Fibroblast of lung (primary cell): ENCODE results near the gene THAP11. TPM values are rescaled to one million over a fixed set of nuclear protein-coding genes. Genes with fewer than 3 reads are reported as not detected.

Experiments used
- DNase-seq, 2 donors: peaks; one replicate each; pipeline versions ENCODE4 v3.0.0 to v3.0.0-alpha.2; 2010; ENCODE audit warnings: low read depth in 2 of 2
- H2AFZ ChIP-seq: 2 replicates; pipeline ENCODE4 v1.5.1; 2012; ENCODE audit warnings: low read length, control low read depth, inconsistent platforms
- H3K27ac ChIP-seq: 2 replicates; pipeline ENCODE4 v1.5.1; 2011; ENCODE audit warnings: low read length, control low read depth; ENCODE audit not compliant: insufficient read depth
- H3K27me3 ChIP-seq: 2 replicates; pipeline ENCODE4 v1.5.1; 2011; ENCODE audit warnings: mild to moderate bottlenecking, low read length; ENCODE audit not compliant: control insufficient read depth, insufficient read depth
- H3K36me3 ChIP-seq: 2 replicates; pipeline ENCODE4 v1.5.1; 2011; ENCODE audit warnings: low read length; ENCODE audit not compliant: control insufficient read depth, insufficient read depth
- H3K4me1 ChIP-seq: 2 replicates; pipeline ENCODE4 v1.5.1; 2011; ENCODE audit warnings: low read length; ENCODE audit not compliant: control insufficient read depth, insufficient read depth; ENCODE audit errors: extremely low read depth
- H3K4me2 ChIP-seq: 2 replicates; pipeline ENCODE4 v1.5.1; 2011; ENCODE audit warnings: low read length, control low read depth; ENCODE audit not compliant: insufficient read depth; ENCODE audit errors: extremely low read depth
- H3K4me3 ChIP-seq, 4 experiments: fragments of 200-600 bp in 1 of 4; sonication (generic) in 1 of 4; replicated peaks in 1 of 4; 2 replicates each; pipeline ENCODE4 v1.5.1; 2011 to 2016; ENCODE audit warnings: low read length in 4 of 4, low read depth in 3 of 4, mild to moderate bottlenecking in 3 of 4, control low read depth in 2 of 4, inconsistent platforms in 1 of 4, mixed read lengths in 1 of 4; ENCODE audit not compliant: insufficient read depth in 1 of 4; ENCODE audit errors: control extremely low read depth in 1 of 4
- H3K79me2 ChIP-seq: 2 replicates; pipeline ENCODE4 v1.5.1; 2012; ENCODE audit warnings: mild to moderate bottlenecking, low read length, inconsistent platforms; ENCODE audit not compliant: control insufficient read depth, insufficient read depth
- H3K9ac ChIP-seq: 2 replicates; pipeline ENCODE4 v1.5.1; 2011; ENCODE audit warnings: mild to moderate bottlenecking, low read length, control low read depth; ENCODE audit not compliant: insufficient read depth
- H3K9me3 ChIP-seq: 2 replicates; pipeline ENCODE4 v1.5.1; 2012; ENCODE audit warnings: low read depth, low read length; ENCODE audit not compliant: control insufficient read depth, insufficient read depth
- H4K20me1 ChIP-seq: 2 replicates; pipeline ENCODE4 v1.5.1; 2011; ENCODE audit warnings: low read length; ENCODE audit not compliant: control insufficient read depth, insufficient read depth; ENCODE audit errors: extremely low read depth
- EZH2 ChIP-seq: IDR thresholded peaks from 2 replicates; pipeline ENCODE4 v1.5.1; 2012; ENCODE audit warnings: low read length, control low read depth, mild to moderate bottlenecking; ENCODE audit errors: missing control alignments
- polyA plus RNA-seq, 2 donors: library from polyadenylated mRNA; depleted of rRNA in 1 of 2; stranded (reverse) in 1 of 2; unstranded in 1 of 2; fragments of >200 nt; gene quantifications; 2 replicates each; pipeline ENCODE4 v1.2.1, GENCODE V29; 2011 to 2012; ENCODE audit warnings: missing spikeins in 1 of 2
- total RNA-seq: library from RNA; depleted of rRNA; stranded (reverse); fragments of >200 nt; gene quantifications from 2 replicates; pipeline ENCODE4 v1.2.1, GENCODE V29; 2014
- TF ChIP-seq, protein P1 (sequence below), 2 donors: IDR thresholded peaks in 1 of 2; conservative IDR thresholded peaks in 1 of 2; 1 replicate in 1 of 2; 2 replicates in 1 of 2; pipeline ENCODE4 v1.5.1; 2011 to 2012; ENCODE audit warnings: low read length in 2 of 2, control low read depth in 1 of 2, inconsistent platforms in 1 of 2, low read depth in 1 of 2, mild to moderate bottlenecking in 1 of 2

The THAP11 gene
- total and polyA plus RNA-seq, 2 donors (not counting 1 experiment from before 2014, with no cell fraction given), result 16.0 to 37.7 TPM

DNA sequence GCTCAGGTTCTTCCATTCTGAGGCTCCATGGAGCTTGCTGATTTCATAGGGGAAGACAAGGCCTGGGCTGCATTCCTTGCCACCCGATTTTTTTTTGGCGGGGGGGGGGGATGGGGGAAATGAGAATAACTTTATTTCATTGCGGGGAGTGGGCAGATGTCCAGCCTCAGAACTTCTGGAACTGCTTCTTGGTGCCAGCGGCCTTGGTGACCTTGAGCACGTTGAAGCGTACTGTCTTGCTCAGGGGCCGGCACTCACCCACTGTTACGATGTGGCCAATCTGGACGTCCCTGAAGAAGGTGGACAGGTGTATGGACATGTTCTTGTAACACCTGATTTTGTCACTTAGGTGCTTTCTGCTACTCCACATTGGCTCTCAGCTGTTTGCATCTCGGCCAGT, 13.7 kb downstream of the THAP11 start:
- Histone ChIP-seq H3K27me3 (no peaks in the 10 kb centered on the region), H3K9me3 (no peaks in the 10 kb centered on the region), H2AFZ (no peak overlapping the region), H3K4me1 (peaks cover 19% of the 10 kb centered on the region), H4K20me1 (no peaks in the 10 kb centered on the region), H3K27ac (no peak overlapping the region), H3K4me2 (no peak overlapping the region), H3K36me3 (peaks cover 1% of the 10 kb centered on the region), H3K9ac (no peak overlapping the region), H3K4me3 (no peak overlapping the region), H3K79me2 (peaks cover 86% of the 10 kb centered on the region)
- no peak for DNase-seq
- TF ChIP-seq, protein P1, sequence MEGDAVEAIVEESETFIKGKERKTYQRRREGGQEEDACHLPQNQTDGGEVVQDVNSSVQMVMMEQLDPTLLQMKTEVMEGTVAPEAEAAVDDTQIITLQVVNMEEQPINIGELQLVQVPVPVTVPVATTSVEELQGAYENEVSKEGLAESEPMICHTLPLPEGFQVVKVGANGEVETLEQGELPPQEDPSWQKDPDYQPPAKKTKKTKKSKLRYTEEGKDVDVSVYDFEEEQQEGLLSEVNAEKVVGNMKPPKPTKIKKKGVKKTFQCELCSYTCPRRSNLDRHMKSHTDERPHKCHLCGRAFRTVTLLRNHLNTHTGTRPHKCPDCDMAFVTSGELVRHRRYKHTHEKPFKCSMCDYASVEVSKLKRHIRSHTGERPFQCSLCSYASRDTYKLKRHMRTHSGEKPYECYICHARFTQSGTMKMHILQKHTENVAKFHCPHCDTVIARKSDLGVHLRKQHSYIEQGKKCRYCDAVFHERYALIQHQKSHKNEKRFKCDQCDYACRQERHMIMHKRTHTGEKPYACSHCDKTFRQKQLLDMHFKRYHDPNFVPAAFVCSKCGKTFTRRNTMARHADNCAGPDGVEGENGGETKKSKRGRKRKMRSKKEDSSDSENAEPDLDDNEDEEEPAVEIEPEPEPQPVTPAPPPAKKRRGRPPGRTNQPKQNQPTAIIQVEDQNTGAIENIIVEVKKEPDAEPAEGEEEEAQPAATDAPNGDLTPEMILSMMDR (conservative IDR thresholded peaks at IDR 0.05 in 1 of 2, IDR thresholded peaks at IDR 0.05 in 1 of 2; ENCODE audit: low read depth in 1 of 2, low read length in 2 of 2), result no peak
- no peak for TF ChIP-seq EZH2

DNA sequence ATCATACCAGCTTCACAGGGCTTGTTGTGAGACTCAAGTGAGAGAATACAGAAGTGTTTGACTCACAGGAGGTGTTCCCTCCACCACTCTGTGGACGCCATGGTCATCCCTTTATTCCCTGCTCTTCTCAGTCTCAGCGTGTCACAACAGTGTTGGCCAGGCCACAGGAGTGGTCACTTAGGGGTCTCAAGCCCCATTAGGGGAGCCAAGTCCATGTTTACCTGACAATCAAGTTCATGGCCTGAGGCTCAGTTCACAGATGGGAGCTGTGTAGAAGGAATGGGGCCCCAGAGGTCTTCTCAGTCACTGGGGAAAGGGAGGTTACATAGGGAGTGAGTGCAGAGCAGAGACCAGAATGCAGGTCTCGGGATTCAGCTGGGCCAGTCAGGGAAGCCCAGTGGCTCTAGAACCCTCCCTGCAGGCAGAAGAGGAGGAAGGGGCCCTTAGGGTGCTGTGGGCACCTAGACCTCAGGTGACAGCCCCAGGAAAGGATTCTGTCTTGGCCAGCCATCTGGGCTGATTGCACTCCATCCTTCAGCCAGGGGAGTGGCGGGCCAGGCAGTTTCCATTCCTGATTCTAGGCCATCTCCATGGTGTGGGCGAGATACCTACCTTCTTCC, 14.9 kb downstream of the THAP11 start:
- Histone ChIP-seq H3K9me3 (no peaks in the 10 kb centered on the region), H2AFZ (no peak overlapping the region), H3K4me2 (peak overlapping the region; percentile 30), H3K9ac (no peak overlapping the region), H3K27ac (peak overlapping the region; percentile 99), H3K79me2 (peaks cover 86% of the 10 kb centered on the region), H3K27me3 (no peaks in the 10 kb centered on the region), H4K20me1 (peaks cover 3% of the 10 kb centered on the region), H3K4me1 (peaks cover 27% of the 10 kb centered on the region), H3K36me3 (peaks cover 1% of the 10 kb centered on the region), H3K4me3 (no peak overlapping the region)
- DNase-seq, result no peak
- TF ChIP-seq EZH2, result no peak
- TF ChIP-seq, protein P1 (conservative IDR thresholded peaks at IDR 0.05 in 1 of 2, IDR thresholded peaks at IDR 0.05 in 1 of 2; ENCODE audit: low read depth in 1 of 2, low read length in 2 of 2), result no peak

DNA sequence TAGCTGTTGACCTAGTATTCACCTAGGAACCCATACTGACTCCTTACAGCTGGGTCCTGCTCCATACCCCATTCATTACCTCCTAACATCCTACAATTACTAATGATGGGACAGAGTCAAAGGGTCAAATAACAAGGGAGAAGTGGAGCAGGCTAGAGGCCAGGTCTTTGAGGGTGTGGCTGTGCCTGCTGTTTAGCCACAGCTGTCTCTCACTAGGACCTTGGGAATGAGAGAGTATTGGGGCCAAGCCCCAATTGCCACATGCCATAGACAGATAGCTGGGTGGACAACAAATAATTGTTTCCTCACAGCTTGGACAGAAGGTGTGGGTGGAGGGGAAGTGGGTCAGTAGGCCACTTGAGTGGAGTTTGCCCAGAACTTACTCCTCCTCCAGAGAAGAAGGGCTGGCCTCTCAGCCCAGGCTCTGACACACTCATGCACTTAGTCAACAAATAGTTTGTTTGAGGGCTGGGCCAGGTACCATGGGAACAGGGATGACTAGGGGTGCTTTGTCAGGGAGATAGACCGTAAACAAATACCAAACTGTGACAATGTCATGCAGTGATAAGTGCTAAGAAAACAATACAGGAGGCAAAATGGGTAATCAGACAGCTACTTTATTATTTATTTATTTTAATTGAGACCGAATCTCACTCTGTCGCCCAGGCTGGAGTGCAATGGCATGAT, 15.6 kb downstream of the THAP11 start:
- Histone ChIP-seq H2AFZ (no peak overlapping the region), H3K27me3 (no peaks in the 10 kb centered on the region), H3K9me3 (no peaks in the 10 kb centered on the region), H3K4me1 (peaks cover 33% of the 10 kb centered on the region), H3K9ac (peak overlapping the region; percentile 39), H4K20me1 (peaks cover 3% of the 10 kb centered on the region), H3K79me2 (peaks cover 90% of the 10 kb centered on the region), H3K27ac (peak overlapping the region; percentile 99), H3K4me2 (peak overlapping the region; percentile 30), H3K4me3 (no peak overlapping the region), H3K36me3 (peaks cover 6% of the 10 kb centered on the region)
- TF ChIP-seq EZH2, result no peak
- TF ChIP-seq, protein P1 (conservative IDR thresholded peaks at IDR 0.05 in 1 of 2, IDR thresholded peaks at IDR 0.05 in 1 of 2; ENCODE audit: low read depth in 1 of 2, low read length in 2 of 2), result no peak
- peak; percentile 77 to 92 for DNase-seq
